Tibial nerve (tissue), 4 donors: ENCODE measurements around the gene TMEM151B. TPM values are rescaled to one million over a fixed set of nuclear protein-coding genes. Genes with fewer than 3 reads are reported as not detected.

Source experiments
- DNase-seq, 2 donors: peaks; one replicate each; pipeline ENCODE4 v3.0.0-alpha.2; 2019; ENCODE audit warnings: low spot score in 2 of 2
- H3K27ac ChIP-seq, 4 donors: fragments of 200-600 bp; sonication (generic) in 3 of 4; one replicate each; pipeline ENCODE4 v1.5.1; 2017 to 2019; ENCODE audit warnings: mild to moderate bottlenecking in 1 of 4
- H3K27me3 ChIP-seq, 2 donors: fragments of 200-600 bp; sonication (generic) in 1 of 2; one replicate each; pipeline versions ENCODE4 v1.5.1 to v1.6.0; 2017 to 2019
- H3K36me3 ChIP-seq, 3 donors: fragments of 200-600 bp; sonication (generic); one replicate each; pipeline ENCODE4 v1.5.1; 2018 to 2019
- H3K4me1 ChIP-seq, 4 donors: fragments of 200-600 bp; sonication (generic) in 3 of 4; one replicate each; pipeline ENCODE4 v1.5.1; 2017 to 2019
- H3K4me3 ChIP-seq, 4 donors: fragments of 200-600 bp; sonication (generic) in 3 of 4; one replicate each; pipeline ENCODE4 v1.5.1; 2017 to 2019; ENCODE audit warnings: mild to moderate bottlenecking in 1 of 4, moderate library complexity in 1 of 4
- H3K9me3 ChIP-seq, 4 donors: fragments of 200-600 bp; sonication (generic) in 3 of 4; one replicate each; pipeline ENCODE4 v1.5.1; 2017 to 2019
- CTCF ChIP-seq, 5 experiments: fragments of 200-600 bp in 3 of 5; fragments of 450-650 bp in 2 of 5; sonication (generic) in 3 of 5; IDR thresholded peaks; one replicate each; pipeline ENCODE4 v1.5.1; 2016 to 2019; ENCODE audit warnings: antibody characterized with exemption in 5 of 5, mild to moderate bottlenecking in 3 of 5, moderate library complexity in 2 of 5
- EP300 ChIP-seq, 2 donors: sonication (generic); formaldehyde crosslinking; IDR thresholded peaks; one replicate each; pipeline ENCODE4 v1.6.1; 2017; ENCODE audit warnings: antibody characterized with exemption in 2 of 2, mild to moderate bottlenecking in 1 of 2
- POLR2A ChIP-seq, 2 donors: fragments of 450-650 bp; IDR thresholded peaks; one replicate each; pipeline ENCODE4 v1.6.1; 2017; ENCODE audit warnings: antibody characterized with exemption in 2 of 2, mild to moderate bottlenecking in 2 of 2, moderate library complexity in 2 of 2
- WGBS, 2 donors: methylation state at CpG; one replicate each; pipeline ENCODE4 v1.1.5; 2018; 5-methylcytosine and 5-hydroxymethylcytosine counted together
- total RNA-seq, 4 donors: library from RNA; depleted of rRNA; stranded (reverse); fragments of >200 nt; gene quantifications; one replicate each; pipeline ENCODE4 v1.1.0, GENCODE V29; 2016

TMEM151B gene
- total RNA-seq, 4 donors from 2014 or later = 0.42 TPM; not detected in 3

- no peak for DNase-seq
- WGBS, 2 donors = 79 to 80% methylated on average over 25 of the region's 25 CpGs
- Histone ChIP-seq H3K27me3 (peaks cover 0 to 31% of the 10 kb centered on the region in 2 donors), H3K27ac (no peak overlapping the region), H3K36me3 (peaks cover 0 to 23% (median 0%) of the 10 kb centered on the region in 3 donors), H3K9me3 (no peaks in the 10 kb centered on the region), H3K4me3 (no peak overlapping the region), H3K4me1 (no peaks in the 10 kb centered on the region)
- no peak for TF ChIP-seq EP300 (IDR thresholded peaks at IDR 0.05)
- TF ChIP-seq POLR2A (IDR thresholded peaks at IDR 0.05) = no peak
- no peak for TF ChIP-seq CTCF (IDR thresholded peaks at IDR 0.05)
Measured at GRCh38 chr6:44285552-44286284, 15.5 kb downstream of the TMEM151B start.

GRCh38 chr6:44286285-44286565 is 16.0 kb downstream of the TMEM151B start:
- 90 to 95% methylated on average over 12 of the region's 12 CpGs for WGBS, 2 donors
- H3K27me3 ChIP-seq = peaks cover 0 to 35% of the 10 kb centered on the region in 2 donors

GRCh38 chr6:44286747-44287146 is 16.5 kb downstream of the TMEM151B start:
- Histone ChIP-seq H3K36me3 (peaks cover 0 to 23% (median 0%) of the 10 kb centered on the region in 3 donors), H3K4me3 (no peak overlapping the region), H3K4me1 (no peaks in the 10 kb centered on the region), H3K27ac (no peak overlapping the region), H3K9me3 (no peaks in the 10 kb centered on the region), H3K27me3 (peaks cover 0 to 40% of the 10 kb centered on the region in 2 donors)
- 54 to 66% methylated on average over 2 of the region's 2 CpGs for WGBS, 2 donors
- TF ChIP-seq EP300 (IDR thresholded peaks at IDR 0.05) = no peak
- TF ChIP-seq CTCF (IDR thresholded peaks at IDR 0.05) = no peak
- no peak for TF ChIP-seq POLR2A (IDR thresholded peaks at IDR 0.05)
- DNase-seq = no peak

More at GRCh38 chr6:44286285-44286565, 16.0 kb downstream of the TMEM151B start:
- peaks cover 0 to 23% (median 0%) of the 10 kb centered on the region in 3 donors for H3K36me3 ChIP-seq
- H3K9me3 ChIP-seq = no peaks in the 10 kb centered on the region
- DNase-seq = no peak
- no peak overlapping the region for H3K27ac ChIP-seq
- no peak for TF ChIP-seq CTCF (IDR thresholded peaks at IDR 0.05)
- TF ChIP-seq EP300 (IDR thresholded peaks at IDR 0.05) = no peak
- TF ChIP-seq POLR2A (IDR thresholded peaks at IDR 0.05) = no peak
- no peak overlapping the region for H3K4me3 ChIP-seq
- no peaks in the 10 kb centered on the region for H3K4me1 ChIP-seq

- WGBS, 2 donors = 53 to 62% methylated on average over 7 of the region's 7 CpGs
- no peak for TF ChIP-seq EP300 (IDR thresholded peaks at IDR 0.05)
- TF ChIP-seq CTCF (IDR thresholded peaks at IDR 0.05) = no peak
- TF ChIP-seq POLR2A (IDR thresholded peaks at IDR 0.05) = no peak
- H3K27me3 ChIP-seq = peaks cover 0 to 66% of the 10 kb centered on the region in 2 donors
- peaks cover 0 to 18% (median 0%) of the 10 kb centered on the region in 3 donors for H3K36me3 ChIP-seq
- no peak for DNase-seq
- H3K9me3 ChIP-seq = no peaks in the 10 kb centered on the region
- no peaks in the 10 kb centered on the region for H3K4me1 ChIP-seq
- no peak overlapping the region for H3K27ac ChIP-seq
- H3K4me3 ChIP-seq = no peak overlapping the region
Measured at GRCh38 chr6:44289726-44290260, 19.5 kb downstream of the TMEM151B start.

GRCh38 chr6:44291841-44292240 is 21.6 kb downstream of the TMEM151B start:
- WGBS, 2 donors = 77 to 81% methylated on average over 4 of the region's 4 CpGs
- Histone ChIP-seq H3K27ac (no peak overlapping the region), H3K4me3 (no peak overlapping the region), H3K9me3 (no peaks in the 10 kb centered on the region), H3K27me3 (peaks cover 0 to 86% of the 10 kb centered on the region in 2 donors), H3K4me1 (peaks cover 0 to 2% (median under 1%) of the 10 kb centered on the region in 4 donors), H3K36me3 (peaks cover 0 to 7% (median 0%) of the 10 kb centered on the region in 3 donors)
- no peak for TF ChIP-seq EP300 (IDR thresholded peaks at IDR 0.05)
- TF ChIP-seq CTCF (IDR thresholded peaks at IDR 0.05) = no peak
- TF ChIP-seq POLR2A (IDR thresholded peaks at IDR 0.05) = no peak
- DNase-seq = no peak
